GM19193 (cell line): Measurements from ENCODE around the gene TLCD5.

ENCODE experiments used
- POLR2A ChIP-seq: IDR thresholded peaks from 4 replicates; pipeline ENCODE4 v1.6.1; 2011; ENCODE audit not compliant: insufficient read depth, insufficient read length; ENCODE audit errors: extremely low read depth

Gene TLCD5

GRCh38 chr11:120324932-120325810 lies at the start of gene TLCD5:
Gene TLCD5, plus strand, starts transcription at chr11:120325299. Its CDS starts 2,143 bp downstream, at chr11:120327442.
- peak; percentile 60 for TF ChIP-seq POLR2A

- no peak for TF ChIP-seq POLR2A
Measured at GRCh38 chr11:120279502-120279901, 45.6 kb upstream of the TLCD5 start.

- no peak for TF ChIP-seq POLR2A
Measured at GRCh38 chr11:120280600-120281051, 44.5 kb upstream of the TLCD5 start.

GRCh38 chr11:120281143-120281795 lies 43.8 kb upstream of the TLCD5 start:
- TF ChIP-seq POLR2A, result no peak

GRCh38 chr11:120283124-120283523 lies 42.0 kb upstream of the TLCD5 start:
- TF ChIP-seq POLR2A, result no peak

GRCh38 chr11:120284272-120284671 lies 40.8 kb upstream of the TLCD5 start:
- no peak for TF ChIP-seq POLR2A

GRCh38 chr11:120285256-120285655 lies 39.8 kb upstream of the TLCD5 start:
- no peak for TF ChIP-seq POLR2A

- no peak for TF ChIP-seq POLR2A
Measured at GRCh38 chr11:120288021-120288420, 37.1 kb upstream of the TLCD5 start.

GRCh38 chr11:120289426-120289825 lies 35.7 kb upstream of the TLCD5 start:
- no peak for TF ChIP-seq POLR2A

GRCh38 chr11:120290956-120291355 lies 34.1 kb upstream of the TLCD5 start:
- no peak for TF ChIP-seq POLR2A

- no peak for TF ChIP-seq POLR2A
Measured at GRCh38 chr11:120293038-120293800, 31.9 kb upstream of the TLCD5 start.

- no peak for TF ChIP-seq POLR2A
Measured at GRCh38 chr11:120294096-120294495, 31.0 kb upstream of the TLCD5 start.

GRCh38 chr11:120295099-120295498 lies 30.0 kb upstream of the TLCD5 start:
- TF ChIP-seq POLR2A, result no peak

GRCh38 chr11:120296554-120296953 lies 28.5 kb upstream of the TLCD5 start:
- no peak for TF ChIP-seq POLR2A

- TF ChIP-seq POLR2A, result no peak
Measured at GRCh38 chr11:120298461-120298860, 26.6 kb upstream of the TLCD5 start.
